ENCODE results near the gene PPAN.

The PPAN gene

DNA sequence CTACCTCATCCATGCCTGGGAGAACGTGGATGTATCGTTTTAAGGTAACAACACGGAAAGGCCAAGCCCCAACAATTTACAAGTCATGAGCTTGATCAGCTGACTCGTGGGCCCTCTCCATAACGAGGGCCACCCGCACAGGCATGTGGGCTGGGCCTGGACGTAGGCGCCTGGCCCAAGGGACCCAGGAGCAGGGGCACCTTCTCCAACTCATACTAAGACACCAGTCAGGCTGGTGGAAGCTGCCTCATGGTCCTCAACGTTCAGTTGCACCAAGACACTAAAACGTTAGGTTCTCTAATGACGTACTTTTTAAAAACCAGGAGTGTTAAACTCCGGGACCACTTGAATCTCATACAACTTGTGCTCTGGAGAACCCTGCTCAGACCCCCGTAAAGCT is 35.3 kb downstream of the PPAN start:
- DNase-seq (ENCODE audit: low spot score): no peak

- DNase-seq (ENCODE audit: low spot score): no peak
Measured at GRCh38 chr19:10141973-10142372, 35.8 kb downstream of the PPAN start.

- DNase-seq (ENCODE audit: low spot score): no peak
Measured at GRCh38 chr19:10142701-10143375, 36.7 kb downstream of the PPAN start.

GRCh38 chr19:10143681-10144080 is 37.5 kb downstream of the PPAN start:
- DNase-seq (ENCODE audit: low spot score): no peak

DNA sequence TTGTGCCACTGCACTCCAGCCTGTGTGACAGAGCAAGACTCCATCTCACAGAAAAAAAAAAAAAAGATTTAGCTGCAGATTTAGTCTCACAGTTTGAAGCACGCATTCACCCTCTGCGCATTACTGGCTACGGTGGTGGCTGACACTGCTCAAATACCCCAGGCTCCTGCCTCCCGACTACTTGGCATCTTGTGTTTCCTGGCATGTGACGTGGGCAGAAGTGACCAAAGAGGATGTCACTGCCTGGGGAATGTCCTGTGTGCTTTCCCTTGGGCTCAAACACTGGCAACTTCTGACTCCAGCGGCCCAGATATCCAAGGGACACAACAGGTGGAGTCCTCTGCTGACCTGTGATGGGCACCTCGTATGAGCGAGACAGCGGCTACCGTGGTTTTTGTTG is 38.2 kb downstream of the PPAN start:
- DNase-seq (ENCODE audit: low spot score): no peak

- DNase-seq (ENCODE audit: low spot score): no peak
Measured at GRCh38 chr19:10145031-10145430, 38.9 kb downstream of the PPAN start.

DNA sequence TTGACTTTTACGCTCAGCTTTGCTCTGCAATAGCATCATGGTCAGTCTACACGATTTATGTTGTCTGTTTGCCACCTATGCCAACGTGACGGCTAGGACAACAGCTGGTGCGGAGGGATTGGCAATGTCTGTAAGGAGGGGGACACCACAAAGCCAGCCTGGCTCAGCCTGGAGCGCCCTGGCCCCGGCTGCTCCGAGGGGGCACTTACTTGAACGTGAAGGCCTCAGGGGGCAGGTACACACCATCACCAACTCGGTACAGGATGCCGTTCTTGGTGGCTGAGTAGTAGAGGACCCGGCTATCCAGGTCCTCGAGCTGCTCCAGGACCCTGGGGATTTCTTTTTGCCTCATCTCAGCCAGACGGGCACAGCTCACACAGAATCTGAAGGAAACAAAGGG is 40.0 kb downstream of the PPAN start:
- no peak for DNase-seq (ENCODE audit: low spot score)

DNA sequence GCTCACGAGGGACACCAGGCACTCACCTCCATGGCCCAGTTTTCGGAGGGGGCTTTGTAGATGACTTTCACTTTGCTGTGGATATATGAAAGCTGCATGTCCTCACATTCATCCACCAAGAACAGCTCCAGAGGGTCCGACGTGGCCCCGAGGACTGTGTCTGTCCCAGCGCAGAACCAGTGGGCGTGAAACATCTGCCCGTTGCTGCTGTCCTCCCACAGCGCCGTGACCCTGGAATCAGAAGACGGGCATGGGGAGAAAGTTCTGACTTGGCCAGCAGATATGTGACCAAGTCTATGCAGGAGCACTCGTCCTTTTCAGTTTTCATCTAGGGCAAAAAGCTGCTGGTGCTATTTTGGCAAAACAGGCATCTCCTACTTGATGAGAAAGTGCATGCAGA is 43.3 kb downstream of the PPAN start:
- no peak for DNase-seq (ENCODE audit: low spot score)

GRCh38 chr19:10151521-10151920 is 45.4 kb downstream of the PPAN start:
- DNase-seq (ENCODE audit: low spot score): no peak

GRCh38 chr19:10152100-10152499 is 45.9 kb downstream of the PPAN start:
- DNase-seq (ENCODE audit: low spot score): no peak

DNA sequence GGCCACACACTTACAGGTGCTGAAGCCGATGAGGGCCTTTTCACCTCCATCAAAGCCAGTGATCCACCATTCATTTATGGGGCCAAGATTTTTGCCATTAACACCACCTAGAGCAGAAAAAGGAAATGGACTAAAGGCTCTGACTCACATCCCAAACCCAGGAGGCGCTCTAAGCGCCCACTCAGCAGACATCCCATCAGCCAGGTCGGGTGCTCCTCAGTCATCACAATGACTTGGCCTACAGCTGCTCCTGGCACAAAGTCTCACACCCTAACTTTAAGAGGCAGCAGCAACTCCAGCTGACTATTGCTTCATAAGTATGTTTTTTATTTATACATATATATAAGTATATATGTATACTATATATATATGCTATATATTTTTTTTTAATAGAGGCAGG is 49.7 kb downstream of the PPAN start:
- DNase-seq (ENCODE audit: low spot score): no peak

DNA sequence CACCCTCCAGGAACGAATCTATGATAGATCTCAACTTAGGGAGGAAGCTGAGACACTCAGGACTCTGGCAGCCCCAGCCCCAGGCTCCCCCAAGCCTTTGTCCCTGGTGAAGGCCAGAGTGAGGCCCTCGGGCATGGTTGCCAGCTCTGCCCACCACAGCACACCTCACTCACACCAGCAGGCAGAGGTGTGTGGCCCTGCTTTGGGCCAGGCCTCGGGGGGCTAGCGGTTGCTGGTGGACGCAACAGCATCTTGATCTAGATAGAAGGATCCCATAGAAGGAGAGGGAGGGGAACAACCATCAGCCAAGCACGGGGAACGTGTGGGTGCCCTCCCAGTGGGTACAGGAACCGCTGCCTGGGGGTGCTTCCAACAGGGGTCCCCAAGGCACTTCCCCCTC is 51.9 kb downstream of the PPAN start:
- DNase-seq (ENCODE audit: low spot score): no peak

- no peak for DNase-seq (ENCODE audit: low spot score)
Measured at GRCh38 chr19:10158485-10158884, 52.3 kb downstream of the PPAN start.

DNA sequence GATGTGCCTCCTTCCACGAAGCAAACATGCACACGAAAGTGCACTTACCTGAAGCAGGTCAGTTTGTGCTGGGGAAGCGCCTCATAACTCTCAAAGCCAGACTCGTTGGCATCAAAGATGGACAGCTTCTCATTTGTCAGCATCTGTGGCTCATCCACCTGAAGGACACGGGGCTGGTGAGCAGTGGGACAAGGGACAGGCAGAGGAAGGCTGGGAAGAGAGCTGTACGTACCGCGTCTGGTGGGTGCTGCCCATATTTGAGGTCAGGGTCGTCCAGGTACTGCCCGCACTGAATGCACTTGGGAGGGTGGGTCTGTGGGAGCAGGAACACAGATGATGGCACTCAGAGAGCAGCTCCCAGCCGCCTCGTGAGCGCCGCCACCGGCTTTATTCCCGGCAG is 53.4 kb downstream of the PPAN start:
- no peak for DNase-seq (ENCODE audit: low spot score)

All from SW480 (cell line).